Measurements from ENCODE around the gene OSBPL5.
"Not testable (repeated sequence)": the region's sequence is repeated elsewhere in the genome, so short reads cannot be mapped to it uniquely, and the experiment has no call there.

The OSBPL5 gene

DNA sequence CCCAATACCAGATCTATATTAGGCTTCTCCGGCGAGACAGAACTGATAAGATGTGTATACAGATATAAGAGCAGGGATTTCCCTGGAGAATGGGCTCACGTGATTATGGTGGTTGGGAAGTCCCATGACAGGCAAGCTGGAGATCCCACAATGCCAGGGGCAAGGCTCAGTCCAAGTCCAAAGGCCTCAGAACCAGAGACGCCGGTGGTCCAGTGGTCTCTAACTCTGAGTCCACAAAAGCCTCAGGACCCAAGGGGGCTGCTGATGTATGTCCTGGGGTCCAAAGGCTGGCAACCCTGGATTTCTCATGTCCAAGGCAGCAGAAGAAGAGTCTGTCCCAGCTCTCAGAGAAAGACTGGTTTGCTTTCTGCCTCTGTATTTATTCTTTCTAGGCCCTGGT lies 15.8 kb upstream of the OSBPL5 start:
- DNase-seq = no peak

DNA sequence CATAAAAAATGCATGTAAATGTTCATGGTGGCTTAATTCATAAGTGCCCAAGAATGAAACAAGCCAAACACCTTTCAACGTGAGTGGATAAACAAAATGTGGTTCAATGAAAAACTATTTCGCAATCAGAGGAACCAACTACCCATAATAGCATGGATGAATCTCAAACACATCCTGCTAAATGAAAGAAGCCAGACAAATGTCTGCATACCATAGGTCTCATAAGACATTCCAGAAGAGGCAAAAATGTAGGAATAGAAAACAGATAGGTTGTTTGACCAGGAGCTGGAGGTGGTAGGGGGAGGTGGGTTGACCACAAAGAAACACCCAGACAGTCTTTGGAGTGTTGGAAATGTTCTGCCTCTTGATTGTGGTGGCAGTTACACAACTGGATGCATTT lies 13.2 kb upstream of the OSBPL5 start:
- DNase-seq = no peak

DNA sequence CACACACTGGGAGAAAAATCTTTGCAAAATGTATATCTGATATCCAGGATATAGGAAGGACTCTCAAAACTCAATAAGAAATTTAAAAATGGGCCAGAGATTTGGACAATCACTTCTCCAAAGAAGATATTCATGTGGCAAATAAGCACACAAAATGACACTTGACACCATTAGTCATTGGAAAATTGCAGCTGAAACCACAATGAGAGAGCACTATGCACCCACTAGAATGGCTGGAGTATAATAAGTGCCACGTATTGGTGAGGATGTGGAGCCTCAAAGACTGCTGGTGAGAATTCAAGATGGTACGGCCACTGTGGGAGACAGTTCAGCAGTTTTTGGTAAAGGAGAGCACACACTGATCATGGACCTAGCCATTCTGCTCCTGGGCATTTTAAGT lies 12.8 kb upstream of the OSBPL5 start:
- DNase-seq = no peak

DNA sequence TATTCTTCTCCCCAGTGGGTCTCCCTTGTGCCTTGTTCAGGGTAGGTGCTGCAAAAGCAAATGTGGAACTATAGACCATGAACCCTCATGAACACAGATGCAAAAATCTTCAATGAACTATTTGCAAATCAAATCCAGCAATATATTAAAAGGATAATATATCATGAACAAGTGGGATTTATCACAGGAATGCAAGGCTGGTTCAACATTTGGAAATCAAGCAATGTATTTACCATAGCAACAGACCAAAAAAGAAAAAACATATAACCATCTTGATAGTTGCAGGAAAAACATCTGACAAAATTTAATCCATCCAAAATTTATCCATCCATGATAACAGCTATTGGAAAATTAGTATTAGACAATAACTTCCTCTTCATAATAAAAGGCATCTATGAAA lies 11.4 kb upstream of the OSBPL5 start:
- no peak for DNase-seq

DNA sequence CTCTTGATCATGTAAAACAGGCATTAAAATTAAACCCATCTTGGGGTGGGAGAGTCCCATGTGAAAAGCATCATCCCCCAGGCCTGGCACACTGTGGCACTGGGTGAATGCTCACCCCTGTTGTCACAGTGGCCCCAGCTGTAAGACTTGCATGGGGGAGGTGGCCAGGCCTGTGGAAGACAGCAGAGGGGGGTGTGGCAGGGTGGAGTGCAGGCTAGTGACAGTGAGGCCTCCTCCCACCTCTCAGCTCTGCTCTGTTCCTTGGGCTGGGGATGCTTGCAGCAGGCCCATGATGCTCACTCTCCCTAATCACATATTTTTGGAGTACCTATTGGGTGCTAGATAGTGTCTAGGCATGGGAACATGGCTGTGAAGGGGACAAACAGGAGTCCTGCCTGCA lies 10.1 kb upstream of the OSBPL5 start:
- DNase-seq = no peak

DNA sequence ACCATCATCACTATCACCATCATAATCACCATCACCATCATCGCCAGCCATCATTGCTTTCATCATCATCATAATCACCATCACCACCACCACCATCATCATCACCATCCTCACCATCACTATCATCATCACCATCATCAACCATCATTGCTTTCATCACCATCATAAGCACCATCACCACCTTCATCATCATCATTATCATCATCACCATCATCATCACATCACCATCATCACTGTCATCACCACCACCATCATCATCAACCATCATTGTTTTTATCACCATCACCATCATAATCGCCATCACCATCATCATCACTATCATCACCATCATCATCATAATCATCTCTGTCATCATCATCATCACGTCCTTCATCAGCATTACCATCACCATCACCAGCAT lies 9.3 kb upstream of the OSBPL5 start:
- no peak for DNase-seq

DNA sequence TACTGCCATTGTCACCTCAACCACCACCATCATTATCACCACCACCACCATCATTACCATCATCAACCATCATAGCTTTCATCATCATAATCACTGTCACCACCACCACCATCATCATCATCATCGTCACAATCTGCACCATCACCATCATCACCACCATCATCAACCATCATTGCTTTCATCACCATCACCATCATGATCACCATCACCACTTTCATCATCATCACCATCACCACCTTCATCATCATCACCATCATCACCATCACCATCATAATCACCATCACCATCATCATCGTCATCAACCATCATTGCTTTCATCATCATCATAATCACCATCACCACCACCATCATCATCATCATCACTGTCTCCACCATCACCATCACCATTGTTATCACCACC lies 8.7 kb upstream of the OSBPL5 start:
- DNase-seq = no peak

DNA sequence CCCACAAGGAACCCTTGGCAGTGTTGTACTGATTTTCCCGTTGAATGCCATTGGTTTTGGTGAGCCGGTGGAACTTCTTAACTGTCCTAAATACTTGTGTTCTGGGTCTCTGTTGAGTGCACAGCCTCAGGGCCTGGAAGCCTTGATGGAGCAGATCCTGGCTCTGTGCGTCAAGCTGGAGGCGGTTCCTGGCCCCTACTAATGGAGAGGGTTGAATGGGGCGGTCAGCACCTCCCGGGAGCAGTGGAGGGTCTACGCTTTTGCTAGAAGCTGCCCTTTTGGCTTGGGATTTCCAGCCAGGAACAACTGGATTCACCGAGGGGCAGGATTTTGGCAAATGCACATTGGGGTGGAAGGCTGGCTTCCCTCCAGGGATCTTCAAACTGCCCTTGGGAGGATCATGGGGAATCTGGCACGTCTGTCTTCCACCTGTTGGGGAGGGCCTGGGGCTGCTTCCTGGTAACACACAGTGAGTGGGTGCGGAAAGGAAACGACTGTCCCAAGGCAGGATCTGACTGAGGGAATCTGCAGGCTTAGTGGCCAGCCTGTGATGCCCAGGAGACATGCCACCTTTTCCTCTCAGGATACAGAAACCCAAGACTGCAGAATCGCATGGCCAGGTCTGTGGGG lies 6.9 kb upstream of the OSBPL5 start:
- DNase-seq = no peak

DNA sequence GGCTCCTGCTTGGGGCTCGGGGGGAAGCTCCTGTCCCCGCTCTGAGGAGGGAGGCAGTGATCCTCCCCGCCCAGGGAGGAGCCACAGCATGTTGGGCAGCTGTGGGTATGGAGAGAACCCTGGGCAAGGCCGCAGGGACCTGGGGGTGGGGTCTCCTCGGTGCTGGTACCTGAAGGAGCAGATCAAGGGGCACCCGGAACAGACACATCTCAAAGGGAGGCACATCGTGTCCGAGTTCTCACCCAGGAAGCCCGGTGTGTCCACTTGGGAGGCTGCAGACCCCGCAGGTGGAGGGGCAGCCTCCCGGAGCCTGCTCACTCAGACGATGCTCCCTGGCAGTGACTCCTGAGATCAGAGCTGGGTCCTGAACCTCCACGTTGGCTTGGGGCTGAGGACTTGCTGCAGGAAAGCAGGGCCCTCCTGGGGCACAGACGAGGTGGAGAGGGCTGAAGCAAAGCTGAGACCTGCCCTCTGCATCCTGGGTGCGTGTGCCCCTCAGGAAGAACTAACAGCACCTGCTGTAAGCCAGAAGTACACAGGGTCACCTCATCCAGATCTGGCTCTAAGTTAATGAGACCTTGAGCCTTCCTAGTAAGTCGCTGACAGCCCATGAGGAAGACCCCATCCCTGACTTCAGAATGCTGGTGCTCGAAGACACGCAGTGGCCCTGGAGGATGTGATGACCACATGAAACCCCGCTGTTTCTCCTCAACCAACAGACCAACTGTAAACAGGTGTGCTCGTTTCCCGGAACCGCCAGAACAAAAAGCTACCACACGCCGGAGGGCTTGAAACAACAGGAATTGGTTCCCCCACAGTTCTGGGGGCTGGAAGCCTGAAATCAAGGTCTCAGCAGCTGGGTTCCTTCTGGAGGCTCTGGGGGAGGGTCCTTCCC lies 5.9 kb upstream of the OSBPL5 start:
- no peak for DNase-seq

DNA sequence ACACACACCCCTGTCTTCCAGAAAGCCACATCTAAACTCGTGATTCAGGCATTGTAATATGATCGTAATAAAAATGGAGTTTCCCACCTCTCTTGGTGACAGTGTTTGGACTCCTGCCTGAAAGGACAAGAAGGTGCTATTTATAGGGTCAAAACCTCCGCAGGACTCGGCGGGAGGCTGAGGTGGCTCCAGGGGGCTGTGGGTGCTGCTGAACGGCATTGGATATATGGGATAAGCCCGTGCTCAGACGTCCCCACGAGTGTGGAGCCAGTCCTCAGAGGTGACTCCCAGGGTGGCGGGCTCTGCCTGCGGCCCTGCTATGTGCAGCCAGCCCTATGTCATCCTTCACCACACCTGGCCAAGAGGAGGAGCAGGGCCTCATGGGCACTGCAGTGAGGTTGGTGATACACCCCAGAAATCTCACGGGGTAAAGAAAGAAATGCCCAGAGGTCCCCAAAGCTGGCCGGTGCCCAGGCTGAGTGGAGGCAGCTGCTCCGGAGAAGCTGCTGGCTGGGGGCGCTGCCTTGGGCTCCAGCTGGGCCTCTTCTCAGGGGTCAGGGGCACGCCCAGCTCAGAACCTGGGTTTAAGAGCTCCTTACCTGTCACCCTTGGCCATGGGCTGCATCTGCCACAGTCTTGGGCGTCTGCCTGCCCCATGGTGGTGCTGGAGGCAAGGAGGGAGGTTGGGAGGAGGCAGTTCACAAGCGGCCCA lies 5.1 kb upstream of the OSBPL5 start:
- no peak for DNase-seq

DNA sequence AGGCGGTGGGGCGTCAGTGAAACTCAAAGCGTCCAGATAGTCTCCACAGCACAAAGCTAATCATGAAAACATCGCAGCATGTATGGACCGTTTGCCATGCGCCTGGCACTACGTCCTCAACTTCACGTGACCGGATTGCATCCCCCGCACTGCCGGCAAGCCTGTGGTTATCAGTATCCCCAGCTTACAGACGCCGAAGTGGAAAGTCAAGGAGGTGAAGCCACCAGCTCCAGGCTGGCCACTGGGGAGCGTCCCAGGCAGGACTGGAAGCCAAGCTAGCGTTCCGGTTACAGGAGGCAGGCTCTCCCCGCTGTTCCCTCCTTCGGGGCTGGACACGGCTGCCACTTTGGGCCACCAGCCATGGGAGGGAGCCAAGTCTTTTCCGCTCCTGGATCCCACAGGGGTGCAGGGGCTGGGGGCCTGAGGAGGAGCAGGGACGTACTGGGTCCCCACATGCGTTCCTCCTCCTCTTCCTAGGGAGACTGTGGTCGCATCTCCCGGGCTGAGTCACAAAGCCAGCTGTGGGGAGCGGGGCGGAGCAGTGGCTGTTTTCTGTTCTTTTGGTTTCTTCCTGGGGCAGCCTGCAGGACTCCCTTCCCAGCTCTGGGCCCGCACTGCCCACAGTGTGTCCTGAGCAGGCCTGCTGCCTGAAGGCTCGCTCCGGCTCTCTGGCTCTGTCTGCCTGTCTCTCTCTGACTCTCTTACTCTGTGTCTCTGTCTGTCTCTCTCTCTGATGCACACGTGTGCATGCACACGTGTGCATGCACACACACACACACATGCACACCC lies 4.3 kb upstream of the OSBPL5 start:
- DNase-seq = no peak

DNA sequence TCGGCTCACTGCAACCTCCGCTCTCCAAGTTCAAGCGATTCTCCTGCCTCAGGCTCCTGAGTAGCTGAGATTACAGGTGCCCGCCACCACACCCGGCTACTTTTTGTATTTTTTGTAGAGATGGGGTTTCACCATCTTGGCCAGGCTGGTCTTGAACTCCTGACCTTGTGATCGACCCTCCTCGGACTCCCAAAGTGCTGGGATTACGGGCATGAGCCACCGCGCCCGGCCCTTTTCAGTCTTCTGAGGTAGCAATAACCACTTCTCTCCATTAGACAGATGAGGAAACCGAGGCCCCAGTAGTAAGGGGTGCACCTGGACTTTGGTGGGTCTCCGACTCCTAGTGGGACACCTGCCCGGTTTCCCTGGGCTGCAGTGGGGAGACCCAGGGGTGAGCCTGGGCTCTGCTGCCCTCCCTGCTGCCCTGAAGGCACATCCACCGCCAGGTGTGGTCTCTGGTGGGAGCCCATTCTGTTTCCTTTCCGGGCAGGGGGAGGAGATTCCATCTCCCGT lies 3.7 kb upstream of the OSBPL5 start:
- DNase-seq = not testable (repeated sequence)

DNA sequence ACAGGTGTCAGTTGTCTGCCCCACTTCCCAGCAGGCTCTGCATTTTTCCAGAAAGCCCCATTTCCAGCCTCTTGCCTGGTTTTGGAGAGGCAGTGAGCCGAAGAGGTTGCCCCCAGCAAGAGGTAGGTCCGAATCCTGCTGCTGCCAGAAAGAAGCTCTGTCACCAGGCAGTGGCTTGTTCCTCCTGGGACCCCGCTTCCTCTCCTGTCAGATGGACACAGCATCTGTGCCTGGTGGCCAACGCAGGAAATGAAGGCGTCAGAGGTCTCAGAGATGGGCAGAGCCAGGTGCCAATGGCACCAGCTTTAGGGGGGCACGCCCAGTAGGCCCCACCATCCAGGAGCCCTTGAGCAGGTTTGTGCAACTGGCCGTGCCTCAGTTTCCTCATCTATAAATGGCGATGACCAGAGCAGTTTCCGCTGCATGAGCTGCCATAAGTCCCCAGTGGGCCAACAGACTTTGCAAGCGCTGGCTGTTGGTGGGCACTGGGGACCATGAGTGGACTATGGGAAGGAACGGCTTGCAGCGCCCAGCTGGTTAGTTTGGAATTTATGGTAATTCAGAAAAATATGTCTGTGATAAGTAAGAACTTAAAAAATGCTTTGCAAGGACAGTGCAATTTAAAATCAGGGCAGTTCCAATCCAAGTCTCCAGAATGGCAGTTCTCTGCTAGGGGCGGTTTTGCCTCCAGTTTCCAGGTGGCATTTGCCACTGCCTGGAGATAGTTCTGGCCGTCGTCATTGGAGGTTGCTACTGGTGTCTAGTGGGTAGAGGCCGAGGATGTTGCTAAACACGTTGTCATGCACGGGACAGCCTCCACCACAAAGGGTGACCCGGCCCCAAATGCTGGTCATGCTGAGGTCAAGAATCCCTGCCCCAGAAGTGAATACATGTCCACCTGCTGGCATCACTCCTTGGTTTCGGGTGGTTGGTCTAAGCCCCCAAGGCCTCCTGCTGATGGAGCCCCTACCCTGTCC lies 2.3 kb upstream of the OSBPL5 start:
- DNase-seq = no peak

DNA sequence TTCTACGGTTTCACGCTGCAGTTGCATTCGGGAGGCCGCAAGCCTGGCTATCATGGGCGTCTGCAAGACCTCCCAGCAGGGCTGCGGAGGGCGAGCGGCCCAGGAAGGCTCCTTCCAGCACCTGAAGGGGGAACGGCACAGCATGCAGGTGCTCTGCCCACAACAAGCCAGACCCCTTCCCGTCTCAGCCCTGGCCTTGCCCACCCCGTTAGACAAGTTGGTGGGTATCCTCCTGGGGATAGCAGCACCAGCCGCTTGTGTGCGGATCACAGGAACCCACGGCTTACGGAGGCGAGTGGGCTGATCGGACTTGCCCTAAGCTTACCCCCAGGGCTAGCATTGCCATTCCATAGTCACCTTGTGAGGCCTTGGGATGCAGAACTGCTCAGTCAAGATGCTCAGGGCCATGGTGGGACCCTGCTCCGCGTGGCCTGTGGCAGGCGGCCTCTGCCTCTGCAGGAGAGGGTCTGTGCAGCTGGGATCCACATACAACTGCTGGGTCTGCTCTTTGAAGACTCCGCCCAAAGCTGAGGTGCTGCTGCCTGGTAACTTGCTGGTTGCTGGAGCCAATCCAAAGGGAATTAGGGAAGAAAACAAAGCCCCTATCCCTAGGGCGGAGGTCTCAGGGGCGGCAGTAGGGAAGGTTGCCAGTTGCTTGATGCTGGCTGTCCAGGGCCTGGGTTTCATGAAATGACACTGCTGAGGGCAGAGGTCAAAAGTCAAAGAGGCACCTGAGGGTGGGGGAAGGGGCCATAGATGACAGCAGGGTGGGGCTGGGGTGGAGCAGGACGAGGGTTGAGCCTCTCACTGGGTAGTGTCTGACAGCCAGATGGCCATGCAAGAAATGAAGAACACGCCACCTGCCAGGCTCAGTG lies 1.4 kb upstream of the OSBPL5 start:
- DNase-seq = no peak

DNA sequence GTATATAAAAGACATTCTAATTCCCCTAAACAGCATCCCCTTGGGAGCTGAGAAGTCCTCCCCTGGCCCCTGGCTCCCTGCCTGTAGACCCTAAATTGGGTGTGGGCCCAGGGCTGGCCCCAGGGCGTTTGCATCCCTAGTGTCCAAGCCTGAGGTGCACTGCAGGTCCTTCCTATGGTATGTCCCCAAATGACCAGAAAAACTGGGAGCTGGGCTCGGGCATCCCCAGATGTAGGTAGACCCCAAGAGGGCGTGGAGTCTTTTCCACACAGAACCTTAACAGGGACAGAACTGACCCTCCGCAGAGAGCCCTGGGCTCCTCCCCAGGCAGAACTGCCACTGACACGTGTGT lies 782 bp upstream of the OSBPL5 start:
- no peak for DNase-seq

DNA sequence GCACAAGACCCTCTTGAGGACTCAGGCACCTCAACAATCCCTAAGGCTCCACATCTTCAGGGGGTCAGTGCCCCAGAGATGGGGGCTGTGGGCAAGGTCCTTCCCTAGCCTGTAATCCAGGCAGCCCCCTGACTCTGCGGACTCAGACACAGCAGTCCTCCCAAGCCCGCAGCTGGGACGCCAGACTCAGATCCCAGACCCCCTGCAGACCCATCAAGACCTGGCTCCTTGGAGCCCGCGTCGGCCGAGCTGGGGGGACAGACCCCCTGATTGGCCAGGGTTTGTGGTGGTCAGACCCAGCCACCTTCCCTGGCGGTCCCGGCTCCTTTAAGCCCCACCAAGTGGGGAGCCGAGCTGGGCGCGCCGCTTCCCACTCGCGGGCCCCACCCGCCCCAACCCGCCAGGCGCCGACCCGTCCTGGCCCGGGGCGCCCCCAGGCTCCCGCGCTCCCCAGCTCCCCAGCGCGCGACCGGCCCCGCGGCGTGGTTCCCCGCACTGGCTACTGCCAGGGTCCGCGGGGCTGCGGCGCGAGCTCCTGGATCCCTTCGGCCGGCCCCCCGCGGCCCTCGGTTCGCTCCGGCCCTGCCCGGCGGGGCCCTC lies 458 bp downstream of the OSBPL5 start:
- DNase-seq = no peak

DNA sequence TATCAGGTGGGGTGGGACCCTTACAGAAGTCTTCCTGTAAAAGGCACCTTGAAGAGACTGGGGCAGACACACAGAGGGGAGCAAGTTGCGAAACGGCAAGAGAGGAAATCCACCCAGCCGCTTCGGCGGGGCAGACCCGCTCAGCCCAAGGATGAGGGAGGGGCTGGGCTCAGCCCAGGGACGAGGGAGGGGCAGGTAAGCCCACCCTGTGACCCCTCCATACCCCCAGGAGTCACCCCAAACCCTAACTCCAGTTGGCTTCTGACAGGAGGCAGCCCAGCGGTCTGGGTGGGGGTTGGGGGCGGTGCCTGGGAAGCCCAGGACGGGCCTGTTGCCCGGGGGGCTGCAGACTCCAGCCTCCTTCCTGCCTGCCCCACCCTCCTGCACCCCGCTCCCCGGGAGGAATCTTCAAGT lies 965 bp downstream of the OSBPL5 start:
- DNase-seq = no peak

DNA sequence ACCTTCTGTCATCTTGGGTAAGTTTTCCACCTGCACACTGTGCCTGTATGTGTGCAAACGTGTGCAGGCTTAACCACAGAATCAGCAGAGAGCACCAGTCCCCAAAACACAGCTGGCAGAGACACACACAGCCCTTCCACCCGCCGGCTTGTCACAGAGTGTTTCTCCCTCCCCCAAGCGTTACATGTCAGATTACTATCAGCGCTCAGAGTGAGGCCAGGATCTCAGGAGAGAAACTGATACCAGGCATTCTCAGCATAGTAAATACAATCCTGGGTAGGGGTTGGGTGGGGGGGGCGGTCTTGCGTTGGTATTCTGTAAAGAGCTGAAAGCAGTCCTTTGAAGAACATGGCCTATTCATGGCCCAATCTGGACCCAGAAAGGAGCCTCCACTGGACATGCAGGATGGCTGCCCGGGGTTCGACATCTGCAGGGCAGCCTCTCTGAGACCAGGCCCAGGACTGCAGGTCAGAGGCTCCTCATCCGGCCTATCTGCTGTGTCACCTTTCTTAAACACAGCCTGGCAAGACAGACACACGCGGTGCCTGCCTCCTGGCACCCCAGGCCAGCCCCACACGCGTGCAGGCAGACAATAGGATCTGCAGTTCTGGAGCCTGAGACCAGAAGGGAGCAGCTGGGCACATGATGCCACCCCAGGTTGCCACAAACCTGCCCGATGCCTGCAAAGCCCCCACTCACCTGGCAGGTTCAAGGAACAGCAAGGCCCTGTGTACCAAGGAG lies 1.7 kb downstream of the OSBPL5 start:
- no peak for DNase-seq

Measured in T-helper 1 cell (primary cell).